HepG2 (cell line): ENCODE data around the gene USP30. TPM values are rescaled to one million over a fixed set of nuclear protein-coding genes. Genes with fewer than 3 reads are reported as not detected.

Experiments
- ATAC-seq: fragments of 200-7000 bp; cut with Tn5 transposase; 3 replicates; pipeline ENCODE4 v1.9.1; 2020; ENCODE audit warnings: mild to moderate bottlenecking, moderate library complexity
- BruUV-seq: library from RNA; stranded (reverse); fragments of 400-500 nt; replicated peaks from 2 replicates; lab custom pipeline; 2021; lab: Mats Ljungman, UMichigan
- CTCF ChIA-PET: fragments of 300-600 bp; formaldehyde crosslinking; extraction: SDS; loops from one replicate; lab custom pipeline; 2021; ENCODE audit warnings: low total read pairs, inconsistent platforms, low intra/inter-chr PET ratio; lab: Yijun Ruan, JAX
- POLR2A ChIA-PET: fragments of 350-600 bp; sonication (Branson Sonifier 250); formaldehyde crosslinking; loops from one replicate; lab custom pipeline; 2020; ENCODE audit warnings: antibody characterized with exemption, inconsistent platforms; lab: Yijun Ruan, JAX
- DNase-seq: peaks from one replicate; pipeline ENCODE4 v3.0.0-alpha.2; 2015; ENCODE audit warnings: low spot score
- FAIRE-seq: peaks from 3 replicates; lab custom pipeline; 2011; peaks lifted over from hg19 to GRCh38; lab: Jason Lieb, UNC
- H2AFZ ChIP-seq: one replicate; pipeline ENCODE4 v1.6.1; 2011; ENCODE audit warnings: low read length, inconsistent platforms
- H3K27ac ChIP-seq: fragments of 300-600 bp; 3 replicates; pipeline ENCODE4 v1.8.0; 2011; ENCODE audit warnings: mixed run types, mild to moderate bottlenecking, mixed read lengths, low read length, inconsistent platforms; ENCODE audit not compliant: insufficient read depth; ENCODE audit errors: extremely low read length
- H3K27me3 ChIP-seq, 2 experiments: fragments of 200-600 bp in 1 of 2; 2 replicates in 1 of 2; 3 replicates in 1 of 2; pipeline versions ENCODE4 v1.6.0 to v1.8.0; 2011; ENCODE audit warnings: low read length in 2 of 2, mild to moderate bottlenecking in 2 of 2, moderate library complexity in 2 of 2, inconsistent platforms in 1 of 2; ENCODE audit not compliant: insufficient read depth in 2 of 2, control insufficient read depth in 1 of 2
- H3K36me3 ChIP-seq, 2 experiments: fragments of 200-600 bp in 1 of 2; replicated peaks in 1 of 2; 2 replicates in 1 of 2; 3 replicates in 1 of 2; pipeline versions ENCODE4 v1.5.1 to v1.8.0; 2011; ENCODE audit warnings: low read length in 2 of 2, inconsistent platforms in 1 of 2; ENCODE audit not compliant: insufficient read depth in 2 of 2, control insufficient read depth in 1 of 2
- H3K4me1 ChIP-seq: 2 replicates; pipeline ENCODE4 v1.5.1; 2012; ENCODE audit warnings: low read length, inconsistent platforms; ENCODE audit not compliant: insufficient read depth
- H3K4me2 ChIP-seq: 2 replicates; pipeline ENCODE4 v1.6.0; 2011; ENCODE audit warnings: low read depth, low read length, inconsistent platforms
- H3K4me3 ChIP-seq, 3 experiments: fragments of 200-600 bp in 1 of 3; sonication (generic), shearing (Covaris generic) in 1 of 3; replicated peaks in 1 of 3; 2 replicates each; pipeline ENCODE4 v1.5.1; 2011 to 2016; ENCODE audit warnings: low read length in 3 of 3, inconsistent platforms in 2 of 3, low read depth in 2 of 3, mild to moderate bottlenecking in 2 of 3, control low read depth in 1 of 3, mixed read lengths in 1 of 3; ENCODE audit not compliant: insufficient read depth in 1 of 3
- H3K79me2 ChIP-seq: one replicate; pipeline ENCODE4 v1.6.1; 2011; ENCODE audit warnings: low read length, inconsistent platforms; ENCODE audit not compliant: insufficient read depth
- H3K9ac ChIP-seq: 2 replicates; pipeline ENCODE4 v1.6.0; 2011; ENCODE audit warnings: mild to moderate bottlenecking, low read depth, low read length, inconsistent platforms; ENCODE audit not compliant: insufficient read depth
- H3K9me3 ChIP-seq: 2 replicates; pipeline ENCODE4 v1.5.1; 2012; ENCODE audit warnings: mild to moderate bottlenecking, low read length
- H4K20me1 ChIP-seq: 2 replicates; pipeline ENCODE4 v1.6.0; 2011; ENCODE audit warnings: inconsistent platforms, mild to moderate bottlenecking, low read length, moderate library complexity; ENCODE audit not compliant: insufficient read depth
- CCDC6 ChIP-seq: sonication (generic); formaldehyde crosslinking; IDR thresholded peaks from 2 replicates; pipeline ENCODE4 v1.8.1; 2022; ENCODE audit warnings: mild to moderate bottlenecking, missing genetic modification reagents, moderate library complexity
- CEBPZ ChIP-seq: IDR thresholded peaks from 2 replicates; pipeline ENCODE4 v1.6.1; 2012; ENCODE audit warnings: low read length, improper control_type of control experiment
- HIVEP1 ChIP-seq: sonication (generic); formaldehyde crosslinking; IDR thresholded peaks from 2 replicates; pipeline ENCODE4 v1.4.0; 2020; ENCODE audit warnings: mild to moderate bottlenecking, missing genetic modification reagents
- HNF4G ChIP-seq, 2 experiments: sonication (generic) in 1 of 2; formaldehyde crosslinking in 1 of 2; IDR thresholded peaks; 2 replicates each; pipeline versions ENCODE4 v1.4.0 to v1.6.1; 2011 to 2020; ENCODE audit warnings: borderline replicate concordance in 2 of 2, low read depth in 2 of 2, mild to moderate bottlenecking in 2 of 2, low read length in 1 of 2, missing genetic modification reagents in 1 of 2, moderate library complexity in 1 of 2
- MYNN ChIP-seq: sonication (generic); formaldehyde crosslinking; IDR thresholded peaks from 2 replicates; pipeline ENCODE4 v1.4.0; 2020; ENCODE audit warnings: mild to moderate bottlenecking, low read depth, missing genetic modification reagents
- NPAS2 ChIP-seq: sonication (generic); formaldehyde crosslinking; IDR thresholded peaks from 2 replicates; pipeline ENCODE4 v1.8.0; 2022; ENCODE audit warnings: mild to moderate bottlenecking, missing genetic modification reagents, borderline replicate concordance
- PAWR ChIP-seq: sonication (generic); formaldehyde crosslinking; IDR thresholded peaks from 2 replicates; pipeline ENCODE4 v1.4.0; 2020; ENCODE audit warnings: missing genetic modification reagents, mild to moderate bottlenecking, borderline replicate concordance
- PHF21A ChIP-seq: sonication (generic); formaldehyde crosslinking; IDR thresholded peaks from 2 replicates; pipeline ENCODE4 v1.5.0; 2020; ENCODE audit warnings: mild to moderate bottlenecking, missing genetic modification reagents
- PTBP1 ChIP-seq: fragments of 200-400 bp; formaldehyde crosslinking; IDR thresholded peaks from 2 replicates; pipeline ENCODE4 v1.6.1; 2018; ENCODE audit warnings: low read length, low read depth; ENCODE audit not compliant: poor library complexity, severe bottlenecking
- REPIN1 ChIP-seq: sonication (generic); formaldehyde crosslinking; IDR thresholded peaks from 2 replicates; pipeline ENCODE4 v1.8.0; 2022; ENCODE audit warnings: missing genetic modification reagents, low read depth, mild to moderate bottlenecking, borderline replicate concordance
- SMC3 ChIP-seq: IDR thresholded peaks from 2 replicates; pipeline ENCODE4 v1.6.1; 2011; ENCODE audit warnings: low read length, improper control_type of control experiment
- ZNF331 ChIP-seq: sonication (generic); formaldehyde crosslinking; IDR thresholded peaks from 2 replicates; pipeline ENCODE4 v1.4.0; 2020; ENCODE audit warnings: missing genetic modification reagents
- ZNF547 ChIP-seq: sonication (generic); formaldehyde crosslinking; IDR thresholded peaks from 2 replicates; pipeline ENCODE4 v1.5.1; 2020; ENCODE audit warnings: mild to moderate bottlenecking, missing genetic modification reagents
- ZNF883 ChIP-seq: sonication (generic); formaldehyde crosslinking; IDR thresholded peaks from 2 replicates; pipeline ENCODE4 v1.5.1; 2020; ENCODE audit warnings: mild to moderate bottlenecking, missing genetic modification reagents; ENCODE audit errors: not compliant biosample characterization
- WGBS: methylation state at CpG from one replicate; pipeline ENCODE4 v1.1.6; 2017; ENCODE audit warnings: low lambda C conversion rate; 5-methylcytosine and 5-hydroxymethylcytosine counted together
- in situ Hi-C: cut with HindIII; loops from 2 replicates; pipeline ENCODE4 v1.10.0; 2017; ENCODE audit warnings: low pct_unique_long_range_greater_than_20kb; ENCODE audit not compliant: extremely low pct_ligation_motif_present
- intact Hi-C: fragments of 100-400 bp; cut with micrococcal nuclease; formaldehyde crosslinking; loops from one replicate; pipeline ENCODE4 v1.10.0; 2022; ENCODE audit not compliant: unreplicated experiment
- polyA plus RNA-seq, 8 experiments: library from polyadenylated mRNA; depleted of rRNA in 3 of 8; stranded (reverse) in 7 of 8; unstranded in 1 of 8; fragments of >200 nt; fragmentation: Illumina TruSeq in 4 of 8; extraction: Trizol in 4 of 8; gene quantifications; 2 replicates each; pipeline versions ENCODE4 v1.2.1 to v1.2.3, GENCODE V29; 2011 to 2016; ENCODE audit warnings: low read depth in 4 of 8, missing spikeins in 1 of 8, mixed read lengths in 1 of 8; ENCODE audit not compliant: insufficient read depth in 1 of 8
- total RNA-seq, 5 experiments: library from RNA; depleted of rRNA; stranded (reverse); fragments of >200 nt; fragmentation: Illumina TruSeq; extraction: Trizol; gene quantifications; 2 replicates each; pipeline ENCODE4 v1.2.3, GENCODE V29; 2016; ENCODE audit warnings: low read depth in 1 of 5
- TF ChIP-seq, protein P1 (sequence below): sonication (generic); formaldehyde crosslinking; conservative IDR thresholded peaks from 2 replicates; pipeline ENCODE4 v1.4.0; 2020; ENCODE audit warnings: mild to moderate bottlenecking, missing genetic modification reagents, moderate library complexity

USP30 gene
- total and polyA plus RNA-seq, 2 of the 13 experiments (the other 11 are each of a cell fraction or from before 2014, with no cell fraction given) = 11.2 to 20.8 TPM

DNA sequence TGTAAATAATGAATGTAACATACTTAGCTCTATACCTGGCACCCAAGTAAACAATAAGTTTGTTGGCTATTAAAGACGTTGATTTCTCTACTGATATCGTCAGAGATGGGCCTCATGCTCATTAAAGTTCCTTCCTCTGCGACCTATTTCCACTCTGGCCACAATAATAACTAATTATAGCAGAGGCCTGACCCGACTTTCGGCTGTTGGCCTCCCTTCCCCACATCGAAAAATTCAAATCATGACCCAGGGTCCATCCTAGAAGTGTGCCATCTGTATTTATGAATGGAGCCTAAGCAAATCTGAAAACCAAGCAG is 321 bp upstream of the USP30 start (continued):
- TF ChIP-seq ZNF883 = no peak

- Histone ChIP-seq H3K9me3 (no peaks in the 10 kb centered on the region), H3K4me3 (peak overlapping the region; percentile 77 to 97 (median 92)), H3K9ac (peak overlapping the region; percentile 84), H3K4me2 (peak overlapping the region; percentile 96), H3K79me2 (peaks cover 7% of the 10 kb centered on the region), H3K4me1 (peaks cover 12% of the 10 kb centered on the region), H2AFZ (peak overlapping the region; percentile 59), H3K27ac (peak overlapping the region; percentile 85), H3K36me3 (peaks cover 0 to 7% of the 10 kb centered on the region in 2 experiments; a peak in 3 of 5 replicates), H4K20me1 (no peaks in the 10 kb centered on the region), H3K27me3 (no peaks in the 10 kb centered on the region; a peak in 1 of 5 replicates)
- peak; percentile 49 for DNase-seq
- WGBS = 1% methylated on average over 7 of the region's 9 CpGs
- peak; percentile 59 for ATAC-seq
- POLR2A ChIA-PET = interaction anchor here (0.7 to 0.8 kb wide), 2 partner anchors 8 to 16 kb away, joined by 3 to 5 read pairs; no protein-coding TSS in a partner anchor
- BruUV-seq = no TSS peak
- in situ Hi-C loops (no loop called here), intact Hi-C loops (loop anchor here (5.0 kb wide), 1 partner anchor 39 kb away; the partner anchor contains the start of gene ALKBH2)
- CTCF ChIA-PET = no interaction called here
- FAIRE-seq = peak; percentile 42
- TF ChIP-seq PTBP1 = no peak
- TF ChIP-seq ZNF547 (CRISPR knock-in tag) = no peak
- no peak for TF ChIP-seq NPAS2
- TF ChIP-seq MYNN (CRISPR knock-in tag) = no peak
- peak; percentile 59; the same call in 1 of the 2 replicates for TF ChIP-seq HNF4G (IDR thresholded peaks at IDR 0.05; ENCODE audit: borderline replicate concordance, low read depth, low read length)
- no peak for TF ChIP-seq HNF4G (CRISPR knock-in tag; IDR thresholded peaks at IDR 0.05; ENCODE audit: borderline replicate concordance, low read depth)
- TF ChIP-seq, protein P1, sequence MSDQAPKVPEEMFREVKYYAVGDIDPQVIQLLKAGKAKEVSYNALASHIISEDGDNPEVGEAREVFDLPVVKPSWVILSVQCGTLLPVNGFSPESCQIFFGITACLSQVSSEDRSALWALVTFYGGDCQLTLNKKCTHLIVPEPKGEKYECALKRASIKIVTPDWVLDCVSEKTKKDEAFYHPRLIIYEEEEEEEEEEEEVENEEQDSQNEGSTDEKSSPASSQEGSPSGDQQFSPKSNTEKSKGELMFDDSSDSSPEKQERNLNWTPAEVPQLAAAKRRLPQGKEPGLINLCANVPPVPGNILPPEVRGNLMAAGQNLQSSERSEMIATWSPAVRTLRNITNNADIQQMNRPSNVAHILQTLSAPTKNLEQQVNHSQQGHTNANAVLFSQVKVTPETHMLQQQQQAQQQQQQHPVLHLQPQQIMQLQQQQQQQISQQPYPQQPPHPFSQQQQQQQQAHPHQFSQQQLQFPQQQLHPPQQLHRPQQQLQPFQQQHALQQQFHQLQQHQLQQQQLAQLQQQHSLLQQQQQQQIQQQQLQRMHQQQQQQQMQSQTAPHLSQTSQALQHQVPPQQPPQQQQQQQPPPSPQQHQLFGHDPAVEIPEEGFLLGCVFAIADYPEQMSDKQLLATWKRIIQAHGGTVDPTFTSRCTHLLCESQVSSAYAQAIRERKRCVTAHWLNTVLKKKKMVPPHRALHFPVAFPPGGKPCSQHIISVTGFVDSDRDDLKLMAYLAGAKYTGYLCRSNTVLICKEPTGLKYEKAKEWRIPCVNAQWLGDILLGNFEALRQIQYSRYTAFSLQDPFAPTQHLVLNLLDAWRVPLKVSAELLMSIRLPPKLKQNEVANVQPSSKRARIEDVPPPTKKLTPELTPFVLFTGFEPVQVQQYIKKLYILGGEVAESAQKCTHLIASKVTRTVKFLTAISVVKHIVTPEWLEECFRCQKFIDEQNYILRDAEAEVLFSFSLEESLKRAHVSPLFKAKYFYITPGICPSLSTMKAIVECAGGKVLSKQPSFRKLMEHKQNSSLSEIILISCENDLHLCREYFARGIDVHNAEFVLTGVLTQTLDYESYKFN (CRISPR knock-in tag) = peak; percentile 49; the same call in 1 of the 2 replicates
- 0 out of 2 replicates have a peak, but pooled peaks have one; percentile 35 for TF ChIP-seq HIVEP1 (CRISPR knock-in tag)
- no peak for TF ChIP-seq PAWR (CRISPR knock-in tag)
- TF ChIP-seq CEBPZ = no peak
- TF ChIP-seq REPIN1 = 0 out of 2 replicates have a peak, but pooled peaks have one; percentile 21
- no peak for TF ChIP-seq PHF21A (CRISPR knock-in tag)
- TF ChIP-seq SMC3 = no peak
- no peak for TF ChIP-seq CCDC6 (CRISPR knock-in tag)
- TF ChIP-seq ZNF331 (CRISPR knock-in tag) = peak; percentile 45; the same call in 1 of the 2 replicates
Measured at GRCh38 chr12:109053382-109054123, 1.2 kb downstream of the USP30 start.
